ENCODE data around the gene NMNAT3.

The NMNAT3 gene

GRCh38 chr3:139577346-139577745, 100.4 kb downstream of the NMNAT3 start:
- no peak for DNase-seq

GRCh38 chr3:139574026-139574947, 103.5 kb downstream of the NMNAT3 start:
- DNase-seq: no peak

GRCh38 chr3:139572847-139573672, 104.7 kb downstream of the NMNAT3 start:
- no peak for DNase-seq

GRCh38 chr3:139571711-139572110, 106.1 kb downstream of the NMNAT3 start:
- no peak for DNase-seq

- DNase-seq: peak; percentile 34
Measured at GRCh38 chr3:139564294-139564861, 113.4 kb downstream of the NMNAT3 start.

GRCh38 chr3:139561959-139562676, 115.7 kb downstream of the NMNAT3 start:
- peak; percentile 68 for DNase-seq

- DNase-seq: no peak
Measured at GRCh38 chr3:139561255-139561817, 116.4 kb downstream of the NMNAT3 start.

- DNase-seq: no peak
Measured at GRCh38 chr3:139560411-139560810, 117.4 kb downstream of the NMNAT3 start.

- DNase-seq: peak; percentile 90
Measured at GRCh38 chr3:139559541-139559940, 118.2 kb downstream of the NMNAT3 start.

GRCh38 chr3:139558351-139559266, 119.2 kb downstream of the NMNAT3 start:
- DNase-seq: no peak

- DNase-seq: no peak
Measured at GRCh38 chr3:139557041-139557440, 120.7 kb downstream of the NMNAT3 start.

- no peak for DNase-seq
Measured at GRCh38 chr3:139555249-139555648, 122.5 kb downstream of the NMNAT3 start.

GRCh38 chr3:139554628-139555027, 123.1 kb downstream of the NMNAT3 start:
- DNase-seq: no peak

- no peak for DNase-seq
Measured at GRCh38 chr3:139552632-139553365, 125.0 kb downstream of the NMNAT3 start.

- DNase-seq: no peak
Measured at GRCh38 chr3:139548801-139549200, 129.0 kb downstream of the NMNAT3 start.

GRCh38 chr3:139547666-139548065, 130.1 kb downstream of the NMNAT3 start:
- DNase-seq: peak; percentile 63

- no peak for DNase-seq
Measured at GRCh38 chr3:139546772-139547171, 131.0 kb downstream of the NMNAT3 start.

- no peak for DNase-seq
Measured at GRCh38 chr3:139541532-139542288, 136.1 kb downstream of the NMNAT3 start.

- no peak for DNase-seq
Measured at GRCh38 chr3:139540651-139541531, 136.9 kb downstream of the NMNAT3 start.
